HepG2 (cell line): ENCODE results near the gene PAXX. TPM values are rescaled to one million over a fixed set of nuclear protein-coding genes. Genes with fewer than 3 reads are reported as not detected.
A peak's percentile ranks its signal among the peaks of the same experiment; 100 is the strongest.

Experiments
- BHLHE40 ChIP-seq: IDR thresholded peaks from 2 replicates; pipeline ENCODE4 v1.6.1; 2011; ENCODE audit warnings: low read length, improper control_type of control experiment
- DRAP1 ChIP-seq: IDR thresholded peaks from 2 replicates; pipeline ENCODE4 v1.6.1; 2016; ENCODE audit warnings: missing genetic modification reagents, missing compliant biosample characterization
- EHMT2 ChIP-seq: fragments of 200-600 bp; sonication (generic); IDR thresholded peaks from 2 replicates; pipeline ENCODE4 v1.7.0; 2017; ENCODE audit warnings: antibody characterized with exemption, low read depth, low read length, borderline replicate concordance
- FOXK2 ChIP-seq: fragments of 450-650 bp; IDR thresholded peaks from 2 replicates; pipeline ENCODE4 v1.6.1; 2016
- HMG20B ChIP-seq: conservative IDR thresholded peaks from 2 replicates; pipeline ENCODE4 v1.6.1; 2016; ENCODE audit warnings: missing genetic modification reagents, missing compliant biosample characterization
- SKIL ChIP-seq: sonication (generic); formaldehyde crosslinking; IDR thresholded peaks from 2 replicates; pipeline ENCODE4 v1.8.0; 2022; ENCODE audit warnings: missing genetic modification reagents, mild to moderate bottlenecking, moderate library complexity, borderline replicate concordance
- ZBTB10 ChIP-seq: sonication (generic); formaldehyde crosslinking; IDR thresholded peaks from 2 replicates; pipeline ENCODE4 v1.4.0; 2020; ENCODE audit warnings: missing genetic modification reagents, borderline replicate concordance
- ZNF235 ChIP-seq: sonication (generic); formaldehyde crosslinking; IDR thresholded peaks from 2 replicates; pipeline ENCODE4 v1.8.1; 2023; ENCODE audit warnings: mild to moderate bottlenecking, missing genetic modification reagents, borderline replicate concordance
- ZNF281 ChIP-seq: sonication (generic); formaldehyde crosslinking; IDR thresholded peaks from 2 replicates; pipeline ENCODE4 v1.4.0; 2020; ENCODE audit warnings: missing genetic modification reagents, borderline replicate concordance
- ZNF296 ChIP-seq: sonication (generic); formaldehyde crosslinking; conservative IDR thresholded peaks from 2 replicates; pipeline ENCODE4 v1.5.0; 2020; ENCODE audit warnings: mild to moderate bottlenecking, missing genetic modification reagents
- polyA plus RNA-seq, 8 experiments: library from polyadenylated mRNA; depleted of rRNA in 3 of 8; stranded (reverse) in 7 of 8; unstranded in 1 of 8; fragments of >200 nt; fragmentation: Illumina TruSeq in 4 of 8; extraction: Trizol in 4 of 8; gene quantifications; 2 replicates each; pipeline versions ENCODE4 v1.2.1 to v1.2.3, GENCODE V29; 2011 to 2016; ENCODE audit warnings: low read depth in 4 of 8, missing spikeins in 1 of 8, mixed read lengths in 1 of 8; ENCODE audit not compliant: insufficient read depth in 1 of 8
- total RNA-seq, 5 experiments: library from RNA; depleted of rRNA; stranded (reverse); fragments of >200 nt; fragmentation: Illumina TruSeq; extraction: Trizol; gene quantifications; 2 replicates each; pipeline ENCODE4 v1.2.3, GENCODE V29; 2016; ENCODE audit warnings: low read depth in 1 of 5
- TF ChIP-seq, protein P1 (sequence below): sonication (generic); formaldehyde crosslinking; IDR thresholded peaks from 2 replicates; pipeline ENCODE4 v1.4.0; 2020; ENCODE audit warnings: missing genetic modification reagents
- TF ChIP-seq, protein P2 (sequence below): sonication (generic); formaldehyde crosslinking; IDR thresholded peaks from 2 replicates; pipeline ENCODE4 v1.5.0; 2020; ENCODE audit warnings: missing genetic modification reagents

Gene PAXX
- total and polyA plus RNA-seq, 2 of the 13 experiments (the other 11 are each of a cell fraction or from before 2014, with no cell fraction given): 14.0 to 31.9 TPM

GRCh38 chr9:136944519-136945332 lies 47.5 kb upstream of the PAXX start, which contains the start of the genes C8G and FBXW5 (continued):
- TF ChIP-seq, protein P1, sequence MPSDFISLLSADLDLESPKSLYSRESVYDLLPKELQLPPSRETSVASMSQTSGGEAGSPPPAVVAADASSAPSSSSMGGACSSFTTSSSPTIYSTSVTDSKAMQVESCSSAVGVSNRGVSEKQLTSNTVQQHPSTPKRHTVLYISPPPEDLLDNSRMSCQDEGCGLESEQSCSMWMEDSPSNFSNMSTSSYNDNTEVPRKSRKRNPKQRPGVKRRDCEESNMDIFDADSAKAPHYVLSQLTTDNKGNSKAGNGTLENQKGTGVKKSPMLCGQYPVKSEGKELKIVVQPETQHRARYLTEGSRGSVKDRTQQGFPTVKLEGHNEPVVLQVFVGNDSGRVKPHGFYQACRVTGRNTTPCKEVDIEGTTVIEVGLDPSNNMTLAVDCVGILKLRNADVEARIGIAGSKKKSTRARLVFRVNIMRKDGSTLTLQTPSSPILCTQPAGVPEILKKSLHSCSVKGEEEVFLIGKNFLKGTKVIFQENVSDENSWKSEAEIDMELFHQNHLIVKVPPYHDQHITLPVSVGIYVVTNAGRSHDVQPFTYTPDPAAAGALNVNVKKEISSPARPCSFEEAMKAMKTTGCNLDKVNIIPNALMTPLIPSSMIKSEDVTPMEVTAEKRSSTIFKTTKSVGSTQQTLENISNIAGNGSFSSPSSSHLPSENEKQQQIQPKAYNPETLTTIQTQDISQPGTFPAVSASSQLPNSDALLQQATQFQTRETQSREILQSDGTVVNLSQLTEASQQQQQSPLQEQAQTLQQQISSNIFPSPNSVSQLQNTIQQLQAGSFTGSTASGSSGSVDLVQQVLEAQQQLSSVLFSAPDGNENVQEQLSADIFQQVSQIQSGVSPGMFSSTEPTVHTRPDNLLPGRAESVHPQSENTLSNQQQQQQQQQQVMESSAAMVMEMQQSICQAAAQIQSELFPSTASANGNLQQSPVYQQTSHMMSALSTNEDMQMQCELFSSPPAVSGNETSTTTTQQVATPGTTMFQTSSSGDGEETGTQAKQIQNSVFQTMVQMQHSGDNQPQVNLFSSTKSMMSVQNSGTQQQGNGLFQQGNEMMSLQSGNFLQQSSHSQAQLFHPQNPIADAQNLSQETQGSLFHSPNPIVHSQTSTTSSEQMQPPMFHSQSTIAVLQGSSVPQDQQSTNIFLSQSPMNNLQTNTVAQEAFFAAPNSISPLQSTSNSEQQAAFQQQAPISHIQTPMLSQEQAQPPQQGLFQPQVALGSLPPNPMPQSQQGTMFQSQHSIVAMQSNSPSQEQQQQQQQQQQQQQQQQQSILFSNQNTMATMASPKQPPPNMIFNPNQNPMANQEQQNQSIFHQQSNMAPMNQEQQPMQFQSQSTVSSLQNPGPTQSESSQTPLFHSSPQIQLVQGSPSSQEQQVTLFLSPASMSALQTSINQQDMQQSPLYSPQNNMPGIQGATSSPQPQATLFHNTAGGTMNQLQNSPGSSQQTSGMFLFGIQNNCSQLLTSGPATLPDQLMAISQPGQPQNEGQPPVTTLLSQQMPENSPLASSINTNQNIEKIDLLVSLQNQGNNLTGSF (CRISPR knock-in tag): no peak
- TF ChIP-seq HMG20B (CRISPR knock-in tag): no peak
- TF ChIP-seq ZNF235: no peak
- peak; percentile 43; the same call in 1 of the 2 replicates for TF ChIP-seq EHMT2
- TF ChIP-seq ZBTB10 (CRISPR knock-in tag): peak; percentile 34; the same call in 1 of the 2 replicates
- peak; percentile 57; the same call in 1 of the 2 replicates for TF ChIP-seq FOXK2
- peak; percentile 72 for TF ChIP-seq ZNF281 (CRISPR knock-in tag)
- no peak for TF ChIP-seq SKIL
- peak; percentile 13; the same call in 1 of the 2 replicates for TF ChIP-seq DRAP1
- TF ChIP-seq ZNF296 (CRISPR knock-in tag): no peak
- peak; percentile 11 for TF ChIP-seq BHLHE40
- TF ChIP-seq, protein P2, sequence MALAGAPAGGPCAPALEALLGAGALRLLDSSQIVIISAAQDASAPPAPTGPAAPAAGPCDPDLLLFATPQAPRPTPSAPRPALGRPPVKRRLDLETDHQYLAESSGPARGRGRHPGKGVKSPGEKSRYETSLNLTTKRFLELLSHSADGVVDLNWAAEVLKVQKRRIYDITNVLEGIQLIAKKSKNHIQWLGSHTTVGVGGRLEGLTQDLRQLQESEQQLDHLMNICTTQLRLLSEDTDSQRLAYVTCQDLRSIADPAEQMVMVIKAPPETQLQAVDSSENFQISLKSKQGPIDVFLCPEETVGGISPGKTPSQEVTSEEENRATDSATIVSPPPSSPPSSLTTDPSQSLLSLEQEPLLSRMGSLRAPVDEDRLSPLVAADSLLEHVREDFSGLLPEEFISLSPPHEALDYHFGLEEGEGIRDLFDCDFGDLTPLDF (CRISPR knock-in tag): peak; percentile 84
